RWPE1 (cell line): Measurements from ENCODE around the gene TMEM126A.
"Not testable (repeated sequence)": the region's sequence is repeated elsewhere in the genome, so short reads cannot be mapped to it uniquely, and the experiment has no call there.

Source experiments
- CTCF ChIA-PET: fragments of 350-600 bp; sonication (Branson Sonifier 250); formaldehyde crosslinking; extraction: SDS; loops from one replicate; lab custom pipeline; 2021; lab: Yijun Ruan, JAX
- POLR2A ChIA-PET: fragments of 400-600 bp; formaldehyde crosslinking; extraction: SDS; loops from one replicate; lab custom pipeline; 2020; ENCODE audit warnings: antibody characterized with exemption; ENCODE audit not compliant: low non-redundant PET; lab: Yijun Ruan, JAX
- DNase-seq: peaks from one replicate; pipeline ENCODE4 v3.0.0; 2012; ENCODE audit warnings: low spot score
- H3K27ac ChIP-seq: fragments of 450-650 bp; 2 replicates; pipeline ENCODE4 v1.5.1; 2017
- TF ChIP-seq, protein P1 (sequence below): fragments of 450-650 bp; conservative IDR thresholded peaks from 2 replicates; pipeline ENCODE4 v1.5.1; 2017; ENCODE audit warnings: low read depth, mild to moderate bottlenecking

Gene TMEM126A

DNA sequence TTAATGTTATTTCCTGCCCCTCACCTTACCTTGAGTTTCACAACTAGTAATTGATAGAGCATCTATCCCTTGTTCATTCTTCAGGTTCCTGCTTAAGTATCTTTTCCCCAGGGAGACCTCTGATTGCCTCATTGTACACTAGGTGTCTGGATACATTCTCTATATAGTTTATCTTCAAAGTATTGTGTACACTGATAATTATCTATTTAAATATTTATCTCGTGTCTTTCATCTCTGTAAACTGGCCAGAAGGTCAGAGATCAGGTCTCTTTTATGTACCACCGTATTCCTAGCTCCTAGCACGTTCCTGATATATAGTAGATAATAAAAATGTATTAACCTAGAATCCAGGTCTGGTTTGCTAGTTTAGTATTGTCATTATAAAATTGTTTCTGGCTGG is 13.0 kb upstream of the TMEM126A start:
- ChIA-PET POLR2A (no interaction called here), CTCF (interaction anchor here (0.7 kb wide), 1 partner anchor 88 kb away, joined by 3 read pairs; no protein-coding TSS in a partner anchor)
- TF ChIP-seq, protein P1, sequence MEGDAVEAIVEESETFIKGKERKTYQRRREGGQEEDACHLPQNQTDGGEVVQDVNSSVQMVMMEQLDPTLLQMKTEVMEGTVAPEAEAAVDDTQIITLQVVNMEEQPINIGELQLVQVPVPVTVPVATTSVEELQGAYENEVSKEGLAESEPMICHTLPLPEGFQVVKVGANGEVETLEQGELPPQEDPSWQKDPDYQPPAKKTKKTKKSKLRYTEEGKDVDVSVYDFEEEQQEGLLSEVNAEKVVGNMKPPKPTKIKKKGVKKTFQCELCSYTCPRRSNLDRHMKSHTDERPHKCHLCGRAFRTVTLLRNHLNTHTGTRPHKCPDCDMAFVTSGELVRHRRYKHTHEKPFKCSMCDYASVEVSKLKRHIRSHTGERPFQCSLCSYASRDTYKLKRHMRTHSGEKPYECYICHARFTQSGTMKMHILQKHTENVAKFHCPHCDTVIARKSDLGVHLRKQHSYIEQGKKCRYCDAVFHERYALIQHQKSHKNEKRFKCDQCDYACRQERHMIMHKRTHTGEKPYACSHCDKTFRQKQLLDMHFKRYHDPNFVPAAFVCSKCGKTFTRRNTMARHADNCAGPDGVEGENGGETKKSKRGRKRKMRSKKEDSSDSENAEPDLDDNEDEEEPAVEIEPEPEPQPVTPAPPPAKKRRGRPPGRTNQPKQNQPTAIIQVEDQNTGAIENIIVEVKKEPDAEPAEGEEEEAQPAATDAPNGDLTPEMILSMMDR, result no peak
- no peak for DNase-seq
- no peak overlapping the region for H3K27ac ChIP-seq

DNA sequence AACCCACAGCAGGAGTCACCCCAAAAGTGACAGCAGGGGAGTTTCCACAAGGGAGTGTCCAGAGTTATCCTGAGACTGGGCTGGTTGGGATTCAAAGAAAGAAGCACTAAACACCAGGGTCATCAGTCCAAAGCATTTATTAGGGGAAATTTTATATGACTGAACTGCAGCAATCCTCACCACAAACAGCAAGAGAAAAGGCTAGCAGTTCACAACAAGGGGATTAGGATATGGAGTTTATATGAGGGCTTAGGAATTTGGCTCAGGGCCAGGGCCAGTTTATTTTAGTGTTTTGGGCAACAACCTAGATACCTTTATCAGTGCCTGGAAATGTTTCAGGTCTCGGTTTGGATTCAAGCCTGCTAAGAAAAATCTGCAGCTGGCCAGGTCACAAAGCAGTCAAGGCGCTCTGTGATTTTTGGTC is 4.6 kb upstream of the TMEM126A start:
- H3K27ac ChIP-seq, result no peak overlapping the region
- ChIA-PET POLR2A (no interaction called here), CTCF (interaction anchor here (0.5 kb wide), 1 partner anchor 162 kb away, joined by 3 read pairs; no protein-coding TSS in a partner anchor)
- no peak for DNase-seq
- TF ChIP-seq, protein P1, result no peak

DNA sequence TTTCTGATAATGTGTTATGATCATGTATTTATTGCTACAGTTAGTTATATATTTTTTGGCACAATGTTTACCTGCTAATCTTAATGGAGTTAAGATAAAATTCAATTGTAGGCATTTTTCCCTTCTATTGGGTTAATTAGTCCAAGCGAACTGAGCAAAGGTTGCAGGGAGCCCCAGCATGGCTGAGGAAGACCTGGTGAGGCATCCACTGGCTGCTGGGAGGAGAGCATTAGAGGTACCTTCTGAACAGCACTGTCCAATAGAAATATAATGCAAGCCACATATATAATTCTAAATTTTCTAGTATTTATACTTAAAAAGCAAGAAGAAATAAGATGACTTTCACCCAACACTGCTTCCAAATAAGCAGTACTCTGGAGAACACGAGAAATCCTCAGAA is 689 bp upstream of the TMEM126A start:
- TF ChIP-seq, protein P1, result no peak
- POLR2A ChIA-PET, result interaction anchor here (0.9 to 1.2 kb wide), 2 partner anchors 9 to 17 kb away, joined by 3 to 4 read pairs; no protein-coding TSS in a partner anchor
- no peak overlapping the region for H3K27ac ChIP-seq
- CTCF ChIA-PET, result interaction anchor here (0.6 to 0.9 kb wide), 2 partner anchors 8 to 575 kb away, joined by 3 read pairs; no protein-coding TSS in a partner anchor
- DNase-seq, result no peak

DNA sequence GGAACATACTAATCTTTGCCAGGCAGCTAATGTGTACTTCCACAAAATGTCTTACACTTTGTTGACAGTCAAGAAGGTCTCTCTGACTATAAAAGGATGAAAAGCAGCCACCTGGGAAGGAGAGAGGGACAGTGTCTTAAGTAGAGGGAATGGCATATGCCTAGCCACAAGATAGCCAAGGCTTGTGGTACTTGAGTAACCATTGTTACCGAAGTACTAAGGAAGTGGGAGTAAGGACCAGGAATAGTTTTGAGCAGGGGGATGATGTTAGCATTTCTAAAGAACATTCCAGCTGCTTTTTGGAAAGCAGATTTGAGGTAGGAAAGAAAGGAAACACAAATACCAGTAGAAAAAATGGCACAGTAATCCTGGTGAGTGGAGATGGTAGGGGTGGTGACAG is 3.4 kb downstream of the TMEM126A start:
- POLR2A ChIA-PET, result no interaction called here

DNA sequence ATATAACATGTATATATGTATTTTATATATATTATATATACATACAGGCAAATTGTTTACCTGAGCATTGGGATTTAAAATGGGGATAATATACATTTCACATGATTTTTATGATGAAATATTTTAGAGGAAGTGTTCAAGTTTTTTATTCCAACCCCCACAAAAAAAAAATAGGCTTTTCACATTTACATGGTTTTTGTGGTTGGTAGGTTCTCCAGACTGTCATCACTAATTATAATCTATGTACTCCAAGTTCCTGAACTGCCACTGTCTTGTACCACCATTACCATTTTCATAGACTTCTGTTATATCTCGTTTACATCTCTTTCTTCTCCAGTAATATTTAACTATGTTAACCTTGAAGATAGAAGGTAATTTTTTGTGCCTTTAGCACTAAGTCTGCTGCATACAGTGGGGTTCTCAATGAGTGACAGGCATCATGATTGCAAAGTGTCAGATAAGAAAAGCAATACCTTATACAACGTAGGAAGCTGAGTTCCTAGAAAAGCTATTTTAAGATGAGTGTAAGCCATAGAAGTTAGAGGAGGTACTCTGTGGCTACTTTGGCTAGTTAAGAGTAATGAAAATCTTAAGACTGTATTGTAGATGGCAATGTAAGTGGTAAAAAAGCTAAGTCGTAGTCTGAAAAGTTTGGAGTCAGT is 5.2 kb downstream of the TMEM126A start:
- no peak for DNase-seq
- POLR2A ChIA-PET, result no interaction called here
- TF ChIP-seq, protein P1, result no peak
- H3K27ac ChIP-seq, result no peak overlapping the region
- CTCF ChIA-PET, result interaction anchor here (0.6 kb wide), 1 partner anchor 161 kb away, joined by 3 read pairs; no protein-coding TSS in a partner anchor

More for the DNA sequence above, 3.4 kb downstream of the TMEM126A start:
- no peak overlapping the region for H3K27ac ChIP-seq
- CTCF ChIA-PET, result no interaction called here
- TF ChIP-seq, protein P1, result no peak
- DNase-seq, result no peak

DNA sequence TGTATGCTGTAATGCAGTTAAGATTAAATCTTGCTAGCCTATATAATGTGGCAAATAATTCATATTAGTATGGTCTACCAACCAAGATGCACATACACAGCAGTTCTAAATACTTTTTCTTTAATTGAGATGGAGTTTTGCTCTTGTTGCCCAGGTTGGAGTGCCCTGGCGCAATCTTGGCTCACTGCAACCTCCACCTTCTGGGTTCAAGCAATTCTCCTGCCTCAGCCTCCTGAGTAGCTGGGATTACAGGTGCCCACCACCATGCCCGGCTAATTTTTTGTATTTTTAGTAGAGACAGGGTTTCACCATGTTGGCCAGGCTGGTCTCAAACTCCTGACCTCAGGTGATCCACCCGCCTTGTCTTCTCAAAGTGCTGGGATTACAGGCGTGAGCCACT is 6.6 kb downstream of the TMEM126A start:
- DNase-seq, POLR2A ChIA-PET, H3K27ac ChIP-seq, CTCF ChIA-PET: not testable (repeated sequence)

DNA sequence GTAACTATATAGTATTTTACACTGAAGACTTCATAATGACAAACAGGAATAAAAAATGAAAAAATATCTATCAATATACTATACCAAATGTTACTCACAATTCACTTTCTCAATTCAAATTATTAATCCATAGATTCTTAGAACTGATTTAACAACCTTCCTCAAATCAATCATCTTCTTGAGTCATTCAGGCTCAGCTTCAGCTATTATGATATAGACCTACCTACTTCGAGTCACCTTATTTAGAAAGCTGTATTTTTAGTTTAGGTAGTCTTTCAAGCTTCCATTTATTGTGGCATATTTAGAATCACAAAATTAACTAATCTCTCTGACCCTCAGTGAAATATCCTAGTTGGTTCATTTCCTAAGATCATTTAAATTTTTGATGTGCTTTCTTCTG is 9.0 kb downstream of the TMEM126A start:
- DNase-seq, result no peak
- no peak overlapping the region for H3K27ac ChIP-seq
- POLR2A ChIA-PET, result no interaction called here
- TF ChIP-seq, protein P1, result no peak
- CTCF ChIA-PET, result interaction anchor here (0.7 kb wide), 1 partner anchor 15 kb away, joined by 7 read pairs; no protein-coding TSS in a partner anchor
